MM.1S (cell line): ENCODE measurements around the gene AIMP2.

Experiments used
- DNase-seq: peaks from one replicate; pipeline ENCODE4 v3.0.0-alpha.2; 2015
- H2AFZ ChIP-seq: fragments of 300-600 bp; sonication (generic); 2 replicates; pipeline ENCODE4 v1.6.0; 2016; ENCODE audit warnings: antibody characterized with exemption, low read length
- H3F3A ChIP-seq: fragments of 300-600 bp; sonication (generic); 2 replicates; pipeline ENCODE4 v1.6.1; 2016; ENCODE audit warnings: mild to moderate bottlenecking, antibody characterized with exemption, low read length, moderate library complexity, mixed read lengths; ENCODE audit not compliant: insufficient read depth
- H3K27ac ChIP-seq: fragments of 300-600 bp; sonication (generic); 2 replicates; pipeline ENCODE4 v1.5.1; 2016; ENCODE audit warnings: mild to moderate bottlenecking, low read length
- H3K27me3 ChIP-seq: fragments of 300-600 bp; sonication (generic); replicated peaks from 2 replicates; pipeline ENCODE4 v1.6.0; 2016; ENCODE audit warnings: low read length; ENCODE audit not compliant: insufficient read depth
- H3K36me3 ChIP-seq: fragments of 300-600 bp; sonication (generic); replicated peaks from 2 replicates; pipeline ENCODE4 v1.6.1; 2016; ENCODE audit warnings: mild to moderate bottlenecking, low read length, mixed read lengths; ENCODE audit not compliant: insufficient read depth
- H3K4me1 ChIP-seq: fragments of 300-600 bp; sonication (generic); 2 replicates; pipeline ENCODE4 v1.6.1; 2016; ENCODE audit warnings: low read length, mixed read lengths
- H3K4me2 ChIP-seq: fragments of 300-600 bp; sonication (generic); 2 replicates; pipeline ENCODE4 v1.6.0; 2016; ENCODE audit warnings: low read depth, low read length
- H3K4me3 ChIP-seq: fragments of 300-600 bp; sonication (generic); 2 replicates; pipeline ENCODE4 v1.5.1; 2016; ENCODE audit warnings: low read length, mixed read lengths
- H3K79me2 ChIP-seq: fragments of 300-600 bp; sonication (generic); 2 replicates; pipeline ENCODE4 v1.6.1; 2016; ENCODE audit warnings: mixed run types, low read length, mixed read lengths
- H3K9ac ChIP-seq: fragments of 300-600 bp; sonication (generic); 2 replicates; pipeline ENCODE4 v1.6.1; 2016; ENCODE audit warnings: low read length, mixed read lengths
- H3K9me2 ChIP-seq: fragments of 300-600 bp; sonication (generic); replicated peaks from 2 replicates; pipeline ENCODE4 v1.6.1; 2016; ENCODE audit warnings: mild to moderate bottlenecking, low read length, mixed read lengths; ENCODE audit not compliant: insufficient read depth
- H3K9me3 ChIP-seq: fragments of 300-600 bp; sonication (generic); replicated peaks from 2 replicates; pipeline ENCODE4 v1.6.1; 2016; ENCODE audit warnings: mild to moderate bottlenecking, low read length, mixed read lengths; ENCODE audit not compliant: insufficient read depth
- H4K20me1 ChIP-seq: fragments of 300-600 bp; sonication (generic); 2 replicates; pipeline ENCODE4 v1.6.1; 2016; ENCODE audit warnings: mild to moderate bottlenecking, low read length, moderate library complexity, mixed read lengths; ENCODE audit not compliant: insufficient read depth
- EZH2 ChIP-seq: fragments of 300-600 bp; sonication (generic); optimal IDR thresholded peaks from 2 replicates; pipeline ENCODE3; 2017; ENCODE audit warnings: low read depth, mild to moderate bottlenecking, antibody characterized with exemption, low read length, mixed read lengths
- EZH2phosphoT487 ChIP-seq: fragments of 300-600 bp; sonication (generic); IDR thresholded peaks from 2 replicates; pipeline ENCODE4 v1.6.1; 2018; ENCODE audit warnings: antibody characterized with exemption, low read length
- TF ChIP-seq, protein P1 (sequence below): fragments of 300-600 bp; sonication (generic); IDR thresholded peaks from 2 replicates; pipeline ENCODE4 v1.5.1; 2016; ENCODE audit warnings: antibody characterized with exemption, low read length, mixed read lengths

AIMP2 gene

DNA sequence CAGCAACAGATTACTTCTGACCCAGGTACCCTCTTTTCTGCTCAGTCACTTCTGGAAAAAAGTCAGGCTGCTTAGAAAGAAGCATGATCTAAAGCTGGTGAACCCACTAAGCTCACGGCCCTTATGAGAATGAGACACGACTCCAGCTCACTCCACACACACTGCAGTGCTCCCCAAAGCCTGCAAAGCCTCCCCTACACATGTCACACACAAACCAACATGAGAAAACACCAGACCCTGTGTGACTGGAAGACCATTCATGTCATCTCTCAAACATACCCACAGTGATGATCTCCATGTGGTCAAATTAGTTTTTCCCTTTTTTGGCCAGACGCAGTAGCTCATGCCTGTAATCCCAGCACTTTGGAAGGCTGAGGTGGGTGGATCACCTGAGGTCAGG lies 22.5 kb downstream of the AIMP2 start:
- no peak overlapping the region for H3K27ac ChIP-seq
- H3K79me2 ChIP-seq, result peaks cover 14% of the 10 kb centered on the region
- no peak overlapping the region for H3K4me2 ChIP-seq
- no peak overlapping the region for H3K9ac ChIP-seq
- H3F3A ChIP-seq, result no peaks in the 10 kb centered on the region
- H3K9me2 ChIP-seq, result no peaks in the 10 kb centered on the region
- TF ChIP-seq, protein P1, sequence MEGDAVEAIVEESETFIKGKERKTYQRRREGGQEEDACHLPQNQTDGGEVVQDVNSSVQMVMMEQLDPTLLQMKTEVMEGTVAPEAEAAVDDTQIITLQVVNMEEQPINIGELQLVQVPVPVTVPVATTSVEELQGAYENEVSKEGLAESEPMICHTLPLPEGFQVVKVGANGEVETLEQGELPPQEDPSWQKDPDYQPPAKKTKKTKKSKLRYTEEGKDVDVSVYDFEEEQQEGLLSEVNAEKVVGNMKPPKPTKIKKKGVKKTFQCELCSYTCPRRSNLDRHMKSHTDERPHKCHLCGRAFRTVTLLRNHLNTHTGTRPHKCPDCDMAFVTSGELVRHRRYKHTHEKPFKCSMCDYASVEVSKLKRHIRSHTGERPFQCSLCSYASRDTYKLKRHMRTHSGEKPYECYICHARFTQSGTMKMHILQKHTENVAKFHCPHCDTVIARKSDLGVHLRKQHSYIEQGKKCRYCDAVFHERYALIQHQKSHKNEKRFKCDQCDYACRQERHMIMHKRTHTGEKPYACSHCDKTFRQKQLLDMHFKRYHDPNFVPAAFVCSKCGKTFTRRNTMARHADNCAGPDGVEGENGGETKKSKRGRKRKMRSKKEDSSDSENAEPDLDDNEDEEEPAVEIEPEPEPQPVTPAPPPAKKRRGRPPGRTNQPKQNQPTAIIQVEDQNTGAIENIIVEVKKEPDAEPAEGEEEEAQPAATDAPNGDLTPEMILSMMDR, result no peak
- no peak for TF ChIP-seq EZH2
- no peak for TF ChIP-seq EZH2phosphoT487
- DNase-seq, result no peak
- no peak overlapping the region for H2AFZ ChIP-seq
- H3K36me3 ChIP-seq, result peaks cover 12% of the 10 kb centered on the region; the same call in 1 of the 2 replicates
- no peaks in the 10 kb centered on the region for H4K20me1 ChIP-seq
- H3K27me3 ChIP-seq, result no peaks in the 10 kb centered on the region
- H3K4me1 ChIP-seq, result no peaks in the 10 kb centered on the region
- H3K9me3 ChIP-seq, result no peaks in the 10 kb centered on the region
- H3K4me3 ChIP-seq, result no peak overlapping the region

DNA sequence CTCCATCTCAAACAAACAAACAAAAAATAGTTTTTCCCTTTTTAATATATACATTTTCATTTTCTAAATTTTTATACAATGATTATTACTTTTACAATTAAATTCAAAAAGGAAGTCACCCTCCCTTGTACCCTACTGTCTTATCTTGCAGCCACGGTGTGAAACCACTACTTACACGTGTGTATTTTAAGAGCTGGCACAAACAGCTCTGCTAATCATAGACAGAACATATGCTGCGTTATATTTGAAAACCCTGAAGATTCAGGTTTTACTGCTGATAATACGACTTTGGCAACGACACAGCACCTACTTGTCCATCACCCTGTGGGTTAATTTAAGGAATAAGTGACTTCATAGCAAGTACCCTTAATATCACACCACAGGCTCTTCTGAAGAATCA lies 23.1 kb downstream of the AIMP2 start:
- H3F3A ChIP-seq, result no peaks in the 10 kb centered on the region
- H3K27ac ChIP-seq, result no peak overlapping the region
- H3K4me2 ChIP-seq, result no peak overlapping the region
- H3K9ac ChIP-seq, result no peak overlapping the region
- H3K36me3 ChIP-seq, result 0 out of 2 replicates have a peak, but pooled peaks cover 13% of the 10 kb centered on the region
- no peak for DNase-seq
- H3K4me3 ChIP-seq, result no peak overlapping the region
- no peaks in the 10 kb centered on the region for H3K9me2 ChIP-seq
- no peaks in the 10 kb centered on the region for H4K20me1 ChIP-seq
- no peaks in the 10 kb centered on the region for H3K4me1 ChIP-seq
- H3K79me2 ChIP-seq, result peaks cover 14% of the 10 kb centered on the region
- H2AFZ ChIP-seq, result no peak overlapping the region
- H3K9me3 ChIP-seq, result no peaks in the 10 kb centered on the region
- no peaks in the 10 kb centered on the region for H3K27me3 ChIP-seq
- TF ChIP-seq EZH2phosphoT487 (no peak), EZH2 (no peak)
- TF ChIP-seq, protein P1, result no peak

DNA sequence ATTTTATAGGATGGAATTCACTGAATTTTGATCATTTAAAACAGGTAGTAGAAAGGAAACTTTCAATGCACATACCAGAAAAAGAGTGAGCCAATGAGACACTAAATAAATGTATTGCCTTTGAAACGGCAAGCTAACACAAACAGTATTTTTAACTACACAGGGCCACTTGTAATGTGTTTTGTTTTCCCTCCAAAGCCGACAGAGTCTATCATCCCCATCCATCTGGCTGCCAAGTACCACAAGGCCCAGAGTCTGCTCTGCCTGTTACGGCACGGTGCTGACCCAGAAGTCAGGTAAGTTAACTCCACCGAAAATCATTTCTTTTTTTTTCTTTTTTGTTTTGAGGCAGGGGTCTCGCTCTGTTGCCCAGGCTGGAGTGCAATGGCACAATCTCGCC lies 23.6 kb downstream of the AIMP2 start:
- H3K9ac ChIP-seq, result no peak overlapping the region
- H3K4me3 ChIP-seq, result no peak overlapping the region
- H3K9me2 ChIP-seq, result no peaks in the 10 kb centered on the region
- H3K27me3 ChIP-seq, result no peaks in the 10 kb centered on the region
- no peak overlapping the region for H3K4me2 ChIP-seq
- H3K79me2 ChIP-seq, result peaks cover 14% of the 10 kb centered on the region
- TF ChIP-seq EZH2 (no peak), EZH2phosphoT487 (no peak)
- TF ChIP-seq, protein P1, result no peak
- no peaks in the 10 kb centered on the region for H4K20me1 ChIP-seq
- H3K4me1 ChIP-seq, result no peaks in the 10 kb centered on the region
- no peak overlapping the region for H3K27ac ChIP-seq
- no peaks in the 10 kb centered on the region for H3K9me3 ChIP-seq
- H2AFZ ChIP-seq, result no peak overlapping the region
- no peak for DNase-seq
- H3F3A ChIP-seq, result no peaks in the 10 kb centered on the region
- 0 out of 2 replicates have a peak, but pooled peaks cover 11% of the 10 kb centered on the region for H3K36me3 ChIP-seq
